HL-60/S4 (cell line): ENCODE results near the gene CH25H.

Experiments used
- in situ Hi-C: fragments of 300-500 bp; cut with MboI; formaldehyde crosslinking; loops from 2 replicates; pipeline ENCODE4 v1.14.3; 2022; ENCODE audit warnings: low sequenced_read_pairs

CH25H gene

DNA sequence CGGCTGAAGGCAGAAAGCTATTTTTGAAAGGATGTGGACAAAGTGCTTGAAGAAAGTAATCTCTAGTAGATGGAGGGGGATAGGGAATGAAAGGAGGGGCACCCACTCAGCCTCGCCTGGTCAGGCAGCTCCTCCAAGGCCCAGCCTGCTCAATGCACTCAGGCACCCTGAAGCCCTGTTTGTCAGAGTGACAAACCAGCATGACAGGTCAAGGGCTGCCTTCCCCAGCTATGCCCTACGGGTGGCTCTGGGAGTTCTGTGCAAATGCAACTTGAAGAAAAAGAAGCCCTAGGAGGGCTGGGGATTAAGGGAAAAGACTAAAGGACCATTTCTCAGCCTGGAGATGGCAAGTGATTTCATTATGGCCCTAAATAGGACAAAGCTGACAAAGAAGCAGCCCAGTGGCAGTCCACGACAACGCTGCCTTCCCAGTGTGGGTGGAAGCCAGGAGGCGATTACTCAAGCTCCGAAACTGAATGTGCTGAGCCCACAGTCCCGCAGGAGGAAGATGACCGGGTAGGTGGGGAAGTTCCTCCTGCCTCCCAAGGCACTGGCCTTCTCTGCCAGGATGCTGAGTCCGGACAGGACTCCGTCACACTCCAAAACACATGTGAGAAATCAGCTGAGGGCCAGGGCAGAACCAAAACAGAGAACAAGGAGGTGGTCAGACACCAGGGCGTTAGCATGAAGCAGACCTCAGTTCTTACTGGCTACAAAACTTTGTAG lies 28.1 kb upstream of the CH25H start:
- in situ Hi-C loops = no loop called here

DNA sequence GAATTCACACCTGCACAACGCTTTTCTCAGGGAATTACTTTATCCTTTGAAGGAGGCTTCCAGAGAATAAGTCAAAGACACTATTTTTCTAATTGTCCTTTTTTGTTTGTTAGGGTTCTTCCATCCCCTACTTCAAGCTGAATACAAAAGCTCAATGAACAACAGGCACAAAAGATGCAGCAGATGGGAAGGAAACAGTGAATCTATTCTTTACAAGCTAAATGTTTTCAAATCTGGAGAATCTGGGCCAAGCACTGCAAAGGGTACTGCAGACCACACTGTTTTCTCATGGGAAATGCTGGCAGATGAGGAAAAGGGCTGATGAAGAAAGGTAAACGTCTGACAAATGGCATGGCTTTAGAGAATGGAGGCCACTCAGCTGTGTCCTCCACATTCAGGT lies 25.9 kb upstream of the CH25H start:
- in situ Hi-C loops = no loop called here

DNA sequence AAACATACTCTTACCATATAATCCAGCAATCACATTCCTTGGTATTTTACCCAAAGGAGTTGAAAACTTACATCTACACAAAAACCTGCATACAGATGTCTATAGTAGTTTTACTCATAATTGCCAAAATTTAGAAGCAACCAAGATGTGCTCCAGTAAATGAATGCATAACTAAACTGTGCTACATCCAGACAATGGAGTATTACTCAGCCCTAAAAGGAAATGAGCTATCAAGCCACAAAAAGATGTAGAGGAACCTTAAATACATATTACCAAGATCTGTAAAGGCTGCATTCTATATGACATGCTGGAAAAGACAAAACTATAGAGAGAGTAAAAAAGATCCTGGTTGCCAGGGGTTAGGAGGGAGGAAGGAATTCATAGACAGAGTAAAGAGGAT lies 21.8 kb upstream of the CH25H start:
- in situ Hi-C loops = loop anchor here (10.0 kb wide), 2 partner anchors 204 to 394 kb away; no protein-coding TSS in a partner anchor

DNA sequence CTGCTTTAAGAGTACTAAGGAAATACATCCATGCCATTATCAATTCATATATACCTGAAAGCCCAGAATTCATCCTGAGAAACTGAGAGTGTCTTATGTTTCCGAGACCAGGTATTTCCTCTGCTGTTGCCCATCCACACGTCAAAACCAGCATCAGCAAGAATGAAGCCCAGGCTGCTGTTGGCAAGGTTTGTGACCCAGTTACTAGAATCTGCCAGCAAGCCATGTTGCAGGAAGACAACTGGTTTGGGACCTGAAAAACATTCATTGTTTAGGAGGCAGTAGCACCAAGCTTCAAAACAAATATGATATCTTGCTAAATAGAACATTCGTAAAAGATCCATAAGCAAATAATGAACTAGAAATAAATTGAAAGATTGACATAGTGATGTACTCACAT lies 21.0 kb upstream of the CH25H start:
- in situ Hi-C loops = loop anchor here (10.0 kb wide), 2 partner anchors 203 to 393 kb away; no protein-coding TSS in a partner anchor

DNA sequence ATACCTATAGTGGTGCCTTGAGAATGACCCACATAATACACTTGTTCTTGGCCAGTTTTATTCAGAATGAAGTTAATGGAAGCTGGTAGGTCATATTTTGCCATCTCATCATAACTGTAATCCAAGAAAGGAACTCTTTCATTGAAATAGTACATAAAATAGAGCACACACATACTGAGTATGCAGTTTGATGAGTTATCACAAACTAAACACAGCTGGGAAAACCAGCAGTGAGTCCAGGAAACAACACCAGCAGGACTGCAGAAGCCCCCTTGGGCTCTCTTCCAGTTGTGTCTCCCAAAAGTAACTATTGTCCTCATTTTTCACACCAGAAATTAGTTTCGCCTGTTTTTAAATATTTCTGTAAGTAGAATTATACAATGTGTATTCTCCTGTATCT lies 19.8 kb upstream of the CH25H start:
- in situ Hi-C loops = loop anchor here (10.0 kb wide), 2 partner anchors 202 to 392 kb away; no protein-coding TSS in a partner anchor

DNA sequence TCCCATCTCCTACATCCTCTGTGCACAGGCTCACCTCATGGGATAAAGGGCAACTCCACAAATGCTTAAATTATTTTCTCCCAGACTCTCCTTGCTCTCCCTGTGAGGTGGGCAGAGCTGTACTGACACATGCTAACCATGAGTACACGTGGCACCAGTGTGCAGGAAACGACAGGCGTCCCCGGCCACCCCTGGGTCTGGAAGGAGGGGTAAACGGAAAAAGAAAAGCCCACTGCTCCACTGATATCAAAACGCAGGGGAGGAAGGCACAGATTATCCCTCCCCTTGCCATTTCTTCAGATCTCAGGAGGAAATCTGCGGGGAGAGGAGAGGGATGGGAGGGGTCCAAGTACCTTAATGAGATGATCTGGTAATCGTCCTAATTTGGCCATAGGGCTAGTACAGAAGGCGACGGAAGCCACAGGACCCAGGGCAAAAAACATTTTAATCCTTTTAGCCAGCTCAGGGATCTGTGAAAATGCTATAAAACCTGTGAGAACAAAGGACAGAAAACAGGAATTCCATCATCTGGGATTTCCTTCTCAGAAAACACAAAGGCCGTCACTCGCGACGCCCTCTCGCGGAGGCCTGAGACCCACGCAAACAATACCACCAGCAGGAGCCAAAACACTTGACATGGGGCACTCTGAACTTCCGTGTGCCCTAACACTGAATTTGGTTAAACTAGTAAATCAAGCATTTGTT lies 17.8 kb upstream of the CH25H start:
- in situ Hi-C loops = loop anchor here (10.0 to 25.0 kb wide), 3 partner anchors 200 to 390 kb away; no protein-coding TSS in a partner anchor

DNA sequence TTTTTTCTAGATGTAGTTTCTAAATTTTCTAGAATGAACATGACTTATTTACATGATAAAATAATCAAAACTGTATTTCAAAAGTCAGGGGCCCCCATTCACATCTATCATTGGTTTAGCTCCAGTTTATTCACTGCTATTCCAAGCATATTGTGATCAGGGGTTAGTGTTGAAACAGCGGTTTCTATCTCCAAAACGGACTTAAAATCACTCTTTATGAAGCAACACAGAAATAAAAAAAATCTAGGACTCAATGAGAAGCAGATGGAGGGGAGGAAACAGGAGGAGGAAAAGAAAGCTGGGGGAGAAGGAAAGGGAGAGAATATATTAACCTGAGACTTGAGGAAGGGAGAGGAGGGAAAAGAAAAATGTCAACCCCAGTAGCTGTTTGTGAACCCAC lies 14.8 kb upstream of the CH25H start:
- in situ Hi-C loops = loop anchor here (10.0 to 25.0 kb wide), 3 partner anchors 197 to 387 kb away; no protein-coding TSS in a partner anchor

DNA sequence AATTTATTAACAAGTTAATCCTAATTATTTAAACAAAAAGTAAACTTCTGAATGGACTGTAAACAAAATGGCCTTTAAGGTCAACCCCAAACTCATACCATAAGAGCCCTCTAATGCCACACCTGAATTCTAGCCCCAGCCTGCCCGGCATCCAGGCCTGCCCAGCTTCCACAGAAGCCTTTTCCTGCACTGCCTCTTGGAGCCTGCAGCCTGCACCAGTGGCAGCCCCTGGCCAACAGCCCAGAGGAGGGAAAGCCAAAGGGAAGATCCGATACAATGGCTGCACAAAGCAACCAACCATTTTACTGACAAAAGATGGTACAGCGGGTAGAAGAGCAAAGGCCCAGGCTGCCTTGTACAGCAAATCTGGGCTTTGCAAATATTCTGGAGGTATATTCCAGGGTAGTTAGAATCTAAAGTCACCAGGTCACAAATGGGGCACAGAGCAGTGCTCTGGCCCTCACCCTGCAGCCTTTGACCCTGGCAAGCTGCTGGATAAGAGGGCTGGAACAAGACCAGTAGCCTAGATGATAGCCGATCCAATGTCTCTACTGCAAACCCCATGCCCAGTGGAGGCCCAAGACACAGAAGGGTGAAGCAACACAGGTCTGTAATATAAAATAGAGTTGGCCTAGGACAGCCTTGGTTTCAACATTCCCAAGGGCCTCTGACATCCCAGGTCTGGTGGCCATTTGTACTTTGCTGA lies 12.5 kb upstream of the CH25H start:
- in situ Hi-C loops = loop anchor here (10.0 to 25.0 kb wide), 3 partner anchors 195 to 385 kb away; no protein-coding TSS in a partner anchor

DNA sequence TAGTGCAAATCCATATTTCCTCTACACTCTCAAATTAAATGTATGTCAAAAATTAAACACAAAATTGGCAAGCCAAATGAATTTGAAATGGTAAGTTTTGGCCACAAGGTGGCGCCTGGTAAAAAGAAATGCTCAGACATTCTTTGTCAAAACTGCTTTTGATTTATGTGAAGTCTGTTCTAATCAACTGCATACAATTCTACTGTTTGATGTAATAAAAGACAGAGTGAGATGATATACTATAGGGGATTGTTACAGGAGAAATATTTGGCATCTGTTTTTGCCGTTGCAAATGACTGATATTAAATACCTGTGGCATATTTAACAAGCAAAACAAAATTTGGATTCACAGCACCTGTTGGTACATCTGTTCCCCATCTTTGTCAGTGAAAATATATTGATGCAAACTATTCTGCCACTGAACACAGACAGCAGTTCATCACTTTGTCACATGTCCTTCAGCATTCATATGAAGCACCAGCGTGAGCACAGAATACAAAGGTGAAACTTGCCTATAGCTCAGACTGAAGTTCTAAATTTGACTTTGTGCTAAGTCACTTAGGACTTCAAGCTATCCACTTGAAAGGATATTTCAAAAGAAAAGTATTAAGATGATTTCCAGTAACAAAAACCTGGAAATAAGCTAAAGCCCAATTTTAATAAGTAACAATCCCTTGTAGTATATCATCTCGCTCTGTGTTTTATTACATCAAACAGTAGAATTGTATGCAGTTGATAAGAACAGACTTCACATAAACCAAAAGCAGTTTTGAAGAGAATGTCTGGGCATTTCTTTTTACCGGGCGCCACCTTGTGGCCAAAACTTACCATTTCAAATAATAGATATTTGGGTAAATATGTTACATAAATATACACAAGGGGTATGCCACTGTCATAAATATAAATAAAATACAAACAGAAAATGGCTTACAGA lies 10.2 kb upstream of the CH25H start:
- in situ Hi-C loops = loop anchor here (25.0 kb wide), 1 partner anchor 280 kb away; no protein-coding TSS in a partner anchor

DNA sequence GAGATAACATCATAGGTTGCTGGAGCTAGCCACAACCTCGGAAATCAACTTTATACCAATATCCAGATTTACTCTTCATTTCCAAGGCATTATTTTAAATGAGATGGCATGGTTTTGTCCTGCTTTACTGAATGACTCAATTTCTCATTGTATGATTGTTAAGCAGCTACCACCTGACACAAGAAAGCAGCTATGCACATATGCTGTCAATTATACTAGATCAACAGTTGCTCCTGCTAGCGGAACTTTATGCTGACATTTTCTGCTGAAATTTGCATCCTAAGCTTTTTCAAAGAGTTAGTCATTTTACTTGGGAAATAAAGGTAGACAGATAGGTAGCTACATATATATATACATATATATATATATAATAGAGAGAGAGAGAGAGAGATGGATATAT lies 8.9 kb upstream of the CH25H start:
- in situ Hi-C loops = loop anchor here (25.0 kb wide), 1 partner anchor 279 kb away; no protein-coding TSS in a partner anchor

DNA sequence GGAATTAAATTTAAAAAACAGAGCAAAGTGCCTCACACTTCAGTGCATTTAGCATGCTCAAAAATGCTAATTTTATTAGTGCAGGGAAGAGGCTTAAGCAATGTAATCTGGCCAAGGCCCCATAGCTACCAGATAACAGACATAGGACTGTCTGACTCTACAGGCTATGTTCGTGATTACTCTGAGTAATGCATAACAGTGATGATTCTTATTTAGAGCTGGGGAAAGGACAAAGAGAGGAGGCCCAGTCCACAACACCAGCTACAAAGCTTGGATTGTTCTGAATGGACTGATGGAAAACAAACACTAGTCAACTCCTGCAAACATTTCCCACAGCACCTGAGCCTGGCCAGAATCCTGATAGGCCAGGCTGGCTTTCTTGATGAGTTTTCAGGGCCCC lies 8.4 kb upstream of the CH25H start:
- in situ Hi-C loops = loop anchor here (25.0 kb wide), 1 partner anchor 278 kb away; no protein-coding TSS in a partner anchor

DNA sequence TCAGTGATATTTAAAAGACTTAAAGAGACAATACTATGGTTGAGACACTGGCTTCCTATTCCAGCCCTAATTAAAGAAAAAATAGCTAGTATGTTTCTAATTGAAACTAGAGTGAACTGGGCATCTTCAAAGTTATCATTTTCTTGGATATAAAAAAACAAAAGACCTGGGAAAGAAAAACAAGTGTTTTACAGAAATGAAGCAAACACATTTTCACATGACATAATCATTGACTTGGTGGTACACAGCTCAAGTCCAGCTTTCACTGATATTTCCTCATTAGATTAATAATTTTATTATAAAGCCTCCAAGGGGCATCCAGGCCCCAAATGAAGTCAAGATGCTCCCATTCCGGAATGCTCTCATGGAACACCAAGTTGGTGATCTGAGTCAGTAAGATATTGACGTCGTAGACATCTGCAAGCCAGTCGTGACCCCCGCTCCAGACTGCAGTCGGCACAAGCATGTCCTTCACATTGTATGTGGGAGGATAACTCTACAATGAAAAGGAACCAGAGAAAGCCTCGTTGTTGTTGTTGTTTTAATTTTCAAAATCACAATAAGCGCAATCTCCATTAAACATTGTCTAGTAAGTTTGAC lies 7.5 kb upstream of the CH25H start:
- in situ Hi-C loops = loop anchor here (25.0 kb wide), 1 partner anchor 277 kb away; no protein-coding TSS in a partner anchor

DNA sequence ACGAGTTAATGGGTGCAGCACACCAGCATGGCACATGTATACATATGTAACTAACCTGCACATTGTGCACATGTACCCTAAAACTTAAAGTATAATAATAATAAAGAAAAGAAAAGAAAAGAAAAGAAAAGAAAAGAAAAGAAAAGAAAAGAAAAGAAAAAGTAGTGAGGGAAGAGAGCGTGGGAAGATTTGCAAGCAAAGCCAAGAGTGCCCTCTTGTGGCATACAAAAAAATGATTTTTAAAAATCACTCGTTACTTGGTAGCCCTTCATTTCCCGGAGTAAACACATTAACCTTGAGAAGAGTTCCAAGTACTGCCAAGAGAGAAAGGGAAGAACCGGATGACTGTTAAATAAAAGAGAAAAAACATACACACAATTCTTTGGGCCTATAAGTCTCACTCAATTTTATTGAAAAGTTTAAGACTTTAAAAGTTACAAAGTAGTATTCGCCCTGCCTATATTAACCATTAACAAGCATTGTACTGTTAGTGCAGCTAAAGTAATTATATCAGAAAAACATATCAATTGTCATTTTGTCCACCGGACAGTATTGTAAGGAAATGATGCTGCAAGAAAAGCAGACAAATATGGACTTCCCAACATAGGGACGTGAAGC lies 6.2 kb upstream of the CH25H start:
- in situ Hi-C loops = loop anchor here (25.0 kb wide), 1 partner anchor 276 kb away; no protein-coding TSS in a partner anchor

DNA sequence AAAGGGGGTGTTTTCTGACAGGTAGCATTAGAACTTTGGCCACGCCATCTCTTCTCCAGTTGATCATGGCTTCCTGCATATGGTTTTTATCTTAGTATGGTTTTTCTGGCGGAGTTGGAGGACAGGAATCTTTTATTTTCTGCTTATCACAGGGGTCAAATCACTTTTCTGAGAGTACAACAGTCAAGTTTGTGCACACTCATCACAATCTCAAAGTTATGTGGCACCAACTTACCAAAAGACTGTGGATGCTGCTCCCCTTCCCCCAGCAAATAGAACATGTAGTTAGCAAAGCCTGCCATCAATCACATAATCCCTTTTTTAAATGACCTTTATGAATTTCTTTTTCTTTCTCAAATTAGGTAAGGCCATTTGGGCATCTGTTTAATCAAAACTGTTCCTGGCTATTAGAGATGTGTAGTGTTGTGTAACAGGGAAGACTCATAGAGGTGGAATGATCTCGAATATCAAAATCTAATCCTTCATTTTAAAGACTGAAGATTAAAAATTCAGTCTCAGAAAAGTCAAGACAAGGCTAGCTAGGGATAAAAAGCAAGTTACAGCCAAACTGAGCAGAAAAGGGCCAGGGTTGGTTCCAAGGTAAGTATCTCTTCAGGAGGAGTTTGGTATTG lies 3.8 kb upstream of the CH25H start:
- in situ Hi-C loops = loop anchor here (25.0 kb wide), 1 partner anchor 274 kb away; no protein-coding TSS in a partner anchor

DNA sequence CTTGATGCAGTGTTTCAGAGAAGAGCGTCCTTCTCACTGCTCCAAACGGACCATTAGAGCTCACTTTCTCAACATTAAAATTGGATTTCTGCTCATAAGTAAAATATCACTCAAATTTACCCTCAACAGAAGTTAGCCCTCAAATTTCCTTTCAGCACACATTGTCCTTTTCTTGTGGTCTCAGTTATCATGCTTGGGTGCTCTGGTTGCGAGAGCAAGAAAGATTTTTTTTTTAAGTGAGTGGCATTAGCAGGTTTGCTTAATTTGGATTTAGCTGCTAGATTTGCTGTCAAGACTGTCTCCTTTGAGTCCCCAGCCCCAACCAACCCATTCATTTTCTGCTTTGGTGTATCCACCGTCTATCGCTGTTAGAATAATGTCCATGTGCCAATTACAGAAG lies 2.6 kb upstream of the CH25H start:
- in situ Hi-C loops = loop anchor here (25.0 kb wide), 1 partner anchor 272 kb away; no protein-coding TSS in a partner anchor

DNA sequence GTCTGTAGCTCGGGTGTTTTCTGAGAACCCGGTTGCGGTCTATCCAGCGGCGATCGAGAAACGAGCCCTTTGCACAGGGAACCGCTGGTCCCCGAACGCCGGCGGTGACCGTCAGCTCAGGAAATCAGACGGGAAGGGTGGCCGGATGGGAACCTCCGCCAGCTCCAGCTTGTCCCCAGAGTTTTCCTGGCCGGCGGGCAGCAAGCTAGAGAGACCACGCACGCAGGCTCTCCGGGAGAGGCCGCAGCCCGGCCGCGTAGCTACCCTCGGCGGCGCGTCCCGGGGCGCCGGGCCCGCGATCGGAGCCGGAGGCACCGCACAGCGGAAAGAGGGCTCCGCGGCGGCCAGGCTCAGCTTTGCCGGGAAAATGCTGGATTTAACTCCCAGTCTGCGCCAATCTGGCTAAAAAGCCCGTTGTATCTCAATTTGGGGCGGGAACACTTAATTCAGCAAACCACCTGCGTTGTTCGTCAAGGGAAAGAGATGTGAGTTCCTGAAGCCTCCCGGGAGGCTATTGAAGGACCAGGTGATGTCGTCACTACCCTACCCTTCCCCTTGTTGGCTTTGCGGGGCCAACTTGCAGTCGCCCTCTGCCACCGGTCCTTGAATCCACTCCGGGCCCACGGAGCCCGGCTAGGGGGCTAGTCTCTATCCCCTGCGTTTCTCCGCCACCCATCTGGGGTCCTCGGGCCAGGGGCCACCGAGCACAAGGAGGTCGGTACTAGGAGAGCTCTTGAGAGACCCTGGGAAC lies 859 bp upstream of the CH25H start:
- in situ Hi-C loops = loop anchor here (25.0 kb wide), 1 partner anchor 271 kb away; no protein-coding TSS in a partner anchor

DNA sequence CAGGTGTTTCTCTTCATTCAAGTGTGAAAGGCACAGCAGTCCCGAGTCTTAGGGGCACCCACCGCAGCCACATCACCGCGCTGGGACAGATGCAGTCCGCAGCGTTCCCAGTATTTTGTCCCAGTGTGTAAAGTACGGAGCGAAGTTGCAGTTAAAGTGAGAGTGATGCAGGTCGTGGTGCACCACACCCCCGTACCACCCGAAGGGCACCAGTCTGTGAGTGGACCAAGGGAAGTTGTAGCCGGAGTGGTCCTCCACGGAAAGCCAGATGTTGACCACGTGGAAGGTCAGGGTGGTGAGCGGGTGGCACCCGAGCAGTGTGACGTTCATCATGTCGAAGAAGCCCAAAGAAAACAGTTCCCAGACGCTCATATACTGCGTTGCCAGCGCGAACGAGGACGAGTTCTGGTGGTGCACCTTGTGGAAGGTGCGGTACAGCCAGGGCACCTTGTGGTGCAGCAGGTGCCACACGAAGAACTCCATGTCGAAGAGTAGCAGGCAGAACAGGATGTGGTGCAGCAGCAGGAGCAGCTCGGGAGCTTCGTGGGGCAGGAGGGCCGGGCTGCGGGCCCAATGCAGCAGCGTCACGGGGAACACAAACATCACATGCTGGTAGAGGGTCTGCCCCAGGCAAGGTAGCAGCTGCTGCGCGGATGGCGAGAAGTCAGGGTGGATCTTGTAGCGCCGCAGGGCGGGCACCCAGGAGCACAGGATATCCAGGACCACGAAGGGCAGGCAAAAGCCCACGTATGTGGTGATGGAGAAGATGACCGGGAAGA lies 526 bp downstream of the CH25H start:
- in situ Hi-C loops = loop anchor here (25.0 kb wide), 1 partner anchor 269 kb away; no protein-coding TSS in a partner anchor
